ENCODE measurements around the gene PAK5. TPM values are rescaled to one million over a fixed set of nuclear protein-coding genes. Genes with fewer than 3 reads are reported as not detected.

The PAK5 gene
- total RNA-seq, 1 experiment from 2014 or later, result not detected

- Histone ChIP-seq H3K4me3 (ENCODE audit: low read depth in 2 of 2, low read length in 2 of 2) (no peak overlapping the region), H3K27ac (ENCODE audit: low read length) (no peak overlapping the region), H3K27me3 (ENCODE audit: control insufficient read depth, insufficient read depth, low read length) (no peaks in the 10 kb centered on the region), H3K36me3 (ENCODE audit: control insufficient read depth, insufficient read depth, low read length) (no peaks in the 10 kb centered on the region), H3K4me1 (ENCODE audit: control insufficient read depth, insufficient read depth, low read length) (no peaks in the 10 kb centered on the region), H3K9me3 (ENCODE audit: control insufficient read depth, insufficient read depth, low read depth, low read length) (no peaks in the 10 kb centered on the region)
- POLR2A ChIA-PET, result no interaction called here
- DNase-seq (ENCODE audit: low read depth, low spot score) (no peak), ATAC-seq (no peak)
- intact Hi-C loops (cut with micrococcal nuclease; ENCODE audit: unreplicated experiment), result no loop called here
- no TSS peak for BruUV-seq (replicated peaks)
- TF ChIP-seq SIN3A (IDR thresholded peaks at IDR 0.05; ENCODE audit: borderline replicate concordance, insufficient read depth, low read depth, low read length) (no peak), POLR2AphosphoS5 (IDR thresholded peaks at IDR 0.05; ENCODE audit: low read depth, low read length) (no peak), CTCF (IDR thresholded peaks at IDR 0.05) (no peak), REST (IDR thresholded peaks at IDR 0.05; ENCODE audit: insufficient read depth in 1 of 2, low read depth in 2 of 2, low read length in 1 of 2) (no peak), TCF7L2 (IDR thresholded peaks at IDR 0.05; ENCODE audit: low read depth, low read length) (no peak)
- CTCF ChIA-PET, result no interaction called here
- in situ Hi-C loops (cut with HindIII; ENCODE audit: low pct_unique_long_range_greater_than_20kb, low sequenced_read_pairs), result no loop called here
These were observed 272.8 kb downstream of the PAK5 start for GRCh38 chr20:9565910-9566550.

GRCh38 chr20:9557411-9557810 is 281.5 kb downstream of the PAK5 start:
- CTCF ChIA-PET, result no interaction called here

More at GRCh38 chr20:9557411-9557810, 281.5 kb downstream of the PAK5 start:
- TF ChIP-seq SIN3A (IDR thresholded peaks at IDR 0.05; ENCODE audit: borderline replicate concordance, insufficient read depth, low read depth, low read length) (no peak), CTCF (IDR thresholded peaks at IDR 0.05) (no peak), POLR2AphosphoS5 (IDR thresholded peaks at IDR 0.05; ENCODE audit: low read depth, low read length) (no peak), REST (IDR thresholded peaks at IDR 0.05; ENCODE audit: insufficient read depth in 1 of 2, low read depth in 2 of 2, low read length in 1 of 2) (no peak), TCF7L2 (IDR thresholded peaks at IDR 0.05; ENCODE audit: low read depth, low read length) (no peak)
- no peak overlapping the region for H3K4me3 ChIP-seq (ENCODE audit: low read depth in 2 of 2, low read length in 2 of 2)
- no peak for ATAC-seq
- H3K27ac ChIP-seq (ENCODE audit: low read length), result no peak overlapping the region
- intact Hi-C loops (cut with micrococcal nuclease; ENCODE audit: unreplicated experiment) (no loop called here), in situ Hi-C loops (cut with HindIII; ENCODE audit: low pct_unique_long_range_greater_than_20kb, low sequenced_read_pairs) (no loop called here)
- H3K9me3 ChIP-seq (ENCODE audit: control insufficient read depth, insufficient read depth, low read depth, low read length), result no peaks in the 10 kb centered on the region
- no peaks in the 10 kb centered on the region for H3K27me3 ChIP-seq (ENCODE audit: control insufficient read depth, insufficient read depth, low read length)
- no peak for DNase-seq (ENCODE audit: low read depth, low spot score)
- POLR2A ChIA-PET, result no interaction called here
- H3K36me3 ChIP-seq (ENCODE audit: control insufficient read depth, insufficient read depth, low read length), result no peaks in the 10 kb centered on the region
- BruUV-seq (replicated peaks), result no TSS peak
- no peaks in the 10 kb centered on the region for H3K4me1 ChIP-seq (ENCODE audit: control insufficient read depth, insufficient read depth, low read length)

Measured in Panc1 (cell line).